Measurements from ENCODE around the gene IGHMBP2.

The IGHMBP2 gene

GRCh38 chr11:68988491-68988890 is 84.8 kb downstream of the IGHMBP2 start:
- DNase-seq, result no peak

Data from inflammatory macrophage (primary cell).